Measurements from ENCODE around the gene DOK5.

DOK5 gene

DNA sequence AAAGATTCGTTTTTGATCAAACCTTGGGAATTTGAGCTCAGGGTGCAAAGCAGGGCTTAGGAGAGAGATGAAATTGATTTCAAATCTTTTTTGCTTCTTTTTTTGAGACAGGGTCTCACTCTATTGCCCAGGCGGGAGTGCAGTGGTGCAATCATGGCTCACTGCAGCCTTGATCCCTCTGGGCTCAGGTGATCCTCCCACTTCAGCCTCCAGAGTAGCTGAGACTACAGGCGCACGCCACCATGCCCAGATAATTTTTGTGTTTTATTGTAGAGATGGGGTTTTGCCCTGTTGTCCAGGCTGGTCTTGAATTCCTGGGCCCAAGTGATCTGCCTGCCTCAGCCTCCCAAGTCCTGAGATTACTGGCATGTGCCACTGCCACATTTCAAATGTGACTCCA is 58.7 kb downstream of the DOK5 start:
- no peaks in the 10 kb centered on the region for H3K36me3 ChIP-seq (ENCODE audit: insufficient read depth, low read length)
- no peak overlapping the region for H3K4me3 ChIP-seq (ENCODE audit: low read length)
- H3K4me1 ChIP-seq (ENCODE audit: insufficient read depth, low read length), result peaks cover 12% of the 10 kb centered on the region
- no peaks in the 10 kb centered on the region for H3K9me3 ChIP-seq (ENCODE audit: low read length)
- no peaks in the 10 kb centered on the region for H3K27me3 ChIP-seq (ENCODE audit: insufficient read depth, low read length)
- no peak overlapping the region for H2AFZ ChIP-seq (ENCODE audit: low read depth, low read length)

DNA sequence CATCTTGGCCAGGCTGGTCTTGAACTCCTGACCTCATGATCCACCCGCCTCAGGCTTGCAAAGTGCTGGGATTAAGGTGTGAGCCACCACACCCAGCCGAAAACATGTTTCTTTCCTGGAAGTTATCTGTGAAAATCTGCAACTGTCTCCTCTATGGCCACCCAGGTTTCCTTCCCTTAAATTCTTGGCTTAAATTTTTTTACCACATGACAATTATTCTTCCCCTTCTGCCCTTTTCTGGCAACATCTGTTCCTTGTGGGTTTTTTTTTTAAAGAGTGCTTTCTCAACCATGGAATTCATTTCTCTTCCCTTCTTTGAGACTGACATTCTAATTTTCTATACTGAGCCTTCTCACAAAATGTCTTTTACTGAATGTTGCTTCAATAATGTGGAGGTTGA is 59.6 kb downstream of the DOK5 start:
- Histone ChIP-seq H3K4me1 (ENCODE audit: insufficient read depth, low read length) (peaks cover 12% of the 10 kb centered on the region), H3K4me3 (ENCODE audit: low read length) (no peak overlapping the region), H2AFZ (ENCODE audit: low read depth, low read length) (no peak overlapping the region), H3K27me3 (ENCODE audit: insufficient read depth, low read length) (no peaks in the 10 kb centered on the region), H3K36me3 (ENCODE audit: insufficient read depth, low read length) (no peaks in the 10 kb centered on the region), H3K9me3 (ENCODE audit: low read length) (no peaks in the 10 kb centered on the region)

DNA sequence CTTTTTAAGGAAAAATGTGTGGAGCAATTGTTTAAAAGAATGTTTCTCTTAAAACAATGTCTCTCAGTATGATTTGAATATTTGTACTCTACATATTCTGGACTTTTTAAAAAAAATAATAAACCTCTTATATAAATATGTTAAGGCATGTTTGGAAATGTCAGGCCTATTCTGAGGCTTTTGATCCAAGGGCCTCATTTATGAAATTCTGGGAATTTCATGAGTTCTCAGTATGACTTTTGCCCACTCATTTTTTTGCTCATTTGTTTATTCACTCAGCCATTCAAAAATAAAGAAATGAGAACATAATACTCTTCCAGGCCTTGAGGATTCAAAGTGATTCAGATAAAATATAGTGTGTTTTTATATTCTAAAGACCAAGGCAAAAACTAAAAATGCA is 60.4 kb downstream of the DOK5 start:
- Histone ChIP-seq H2AFZ (ENCODE audit: low read depth, low read length) (no peak overlapping the region), H3K4me1 (ENCODE audit: insufficient read depth, low read length) (peaks cover 12% of the 10 kb centered on the region), H3K4me3 (ENCODE audit: low read length) (no peak overlapping the region), H3K27me3 (ENCODE audit: insufficient read depth, low read length) (no peaks in the 10 kb centered on the region), H3K36me3 (ENCODE audit: insufficient read depth, low read length) (no peaks in the 10 kb centered on the region), H3K9me3 (ENCODE audit: low read length) (no peaks in the 10 kb centered on the region)

DNA sequence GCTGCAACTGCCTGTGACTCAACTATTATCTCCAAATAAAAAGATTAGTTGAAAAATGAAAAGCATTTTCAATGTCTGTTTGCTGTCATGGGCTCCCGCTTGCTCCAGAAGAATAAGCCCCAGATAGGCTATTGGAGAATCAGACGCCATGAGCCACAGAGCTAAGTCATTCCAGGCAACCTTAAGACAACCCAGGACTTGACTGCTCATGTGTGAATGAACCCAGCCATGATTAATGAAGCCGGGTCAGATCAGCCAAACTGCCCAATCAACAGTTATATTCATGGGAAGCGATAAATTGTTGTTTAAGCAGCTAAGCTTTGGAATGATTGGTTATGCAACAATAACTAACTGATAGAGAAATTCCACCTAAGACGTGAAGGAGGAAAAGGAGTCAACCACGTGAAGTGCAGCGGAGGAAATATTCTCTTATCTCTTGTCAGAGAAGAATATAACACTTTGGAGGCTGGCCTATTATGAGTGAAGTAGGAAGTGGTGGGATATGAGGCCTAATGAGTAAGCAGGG is 64.2 kb downstream of the DOK5 start:
- H3K27me3 ChIP-seq (ENCODE audit: insufficient read depth, low read length), result no peaks in the 10 kb centered on the region
- H3K4me3 ChIP-seq (ENCODE audit: low read length), result no peak overlapping the region
- H3K36me3 ChIP-seq (ENCODE audit: insufficient read depth, low read length), result no peaks in the 10 kb centered on the region
- H2AFZ ChIP-seq (ENCODE audit: low read depth, low read length), result no peak overlapping the region
- peaks cover 12% of the 10 kb centered on the region for H3K4me1 ChIP-seq (ENCODE audit: insufficient read depth, low read length)
- no peaks in the 10 kb centered on the region for H3K9me3 ChIP-seq (ENCODE audit: low read length)

DNA sequence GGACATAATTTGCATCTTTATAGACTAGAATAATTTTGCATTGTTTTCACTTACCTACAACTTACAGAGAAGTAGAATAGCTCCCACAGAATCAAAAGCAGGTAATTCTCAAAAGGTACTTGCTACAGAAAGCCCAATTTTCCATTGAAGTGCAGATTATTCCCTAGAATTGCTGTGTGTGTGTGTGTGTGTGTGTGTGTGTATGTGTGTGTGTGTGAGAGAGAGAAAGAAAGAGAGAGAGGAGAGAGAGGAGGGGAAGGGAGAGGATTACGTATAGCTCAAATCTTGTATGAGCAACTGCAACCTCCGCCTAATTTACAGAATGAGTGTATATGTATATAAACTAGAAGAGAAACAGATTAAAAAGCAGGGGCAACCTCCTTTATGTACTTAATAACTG is 68.0 kb downstream of the DOK5 start:
- Histone ChIP-seq H3K4me3 (ENCODE audit: low read length) (no peak overlapping the region), H3K27me3 (ENCODE audit: insufficient read depth, low read length) (no peaks in the 10 kb centered on the region), H3K9me3 (ENCODE audit: low read length) (no peaks in the 10 kb centered on the region), H3K36me3 (ENCODE audit: insufficient read depth, low read length) (no peaks in the 10 kb centered on the region), H3K4me1 (ENCODE audit: insufficient read depth, low read length) (peaks cover 13% of the 10 kb centered on the region), H2AFZ (ENCODE audit: low read depth, low read length) (no peak overlapping the region)

DNA sequence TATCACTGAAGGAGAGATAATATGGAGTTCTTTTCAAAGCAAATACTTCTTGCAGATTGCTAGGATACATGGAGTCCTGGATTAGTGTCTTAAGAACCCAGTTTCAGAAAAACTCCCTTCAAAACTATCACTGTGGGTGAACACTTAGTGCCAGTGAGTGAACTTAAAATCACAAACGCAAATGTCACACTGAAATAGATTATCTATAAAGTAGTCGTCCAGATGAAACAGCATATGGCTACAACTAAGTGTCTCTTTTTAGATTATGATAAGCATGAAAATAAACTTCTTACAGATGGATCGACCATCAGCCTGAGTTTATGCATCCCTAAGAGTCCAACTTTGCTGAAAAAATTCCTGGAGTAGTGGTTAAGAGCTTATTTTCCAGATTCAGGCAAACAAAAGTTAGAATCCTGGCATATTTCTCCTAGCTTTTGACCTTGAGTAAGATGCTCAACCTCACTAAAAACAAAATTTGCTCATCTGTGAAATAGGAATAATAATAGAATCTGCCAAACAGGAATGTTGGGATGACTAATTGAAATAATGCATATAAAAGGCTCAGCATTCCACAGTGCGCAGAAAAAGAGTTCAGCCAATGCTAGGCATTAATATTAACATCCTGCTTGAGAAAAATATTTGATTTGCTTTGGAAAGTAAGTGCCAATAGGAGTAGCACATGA is 70.4 kb downstream of the DOK5 start:
- Histone ChIP-seq H3K36me3 (ENCODE audit: insufficient read depth, low read length) (no peaks in the 10 kb centered on the region), H3K4me3 (ENCODE audit: low read length) (no peak overlapping the region), H3K27me3 (ENCODE audit: insufficient read depth, low read length) (no peaks in the 10 kb centered on the region), H2AFZ (ENCODE audit: low read depth, low read length) (no peak overlapping the region), H3K9me3 (ENCODE audit: low read length) (no peaks in the 10 kb centered on the region), H3K4me1 (ENCODE audit: insufficient read depth, low read length) (peaks cover 22% of the 10 kb centered on the region)

DNA sequence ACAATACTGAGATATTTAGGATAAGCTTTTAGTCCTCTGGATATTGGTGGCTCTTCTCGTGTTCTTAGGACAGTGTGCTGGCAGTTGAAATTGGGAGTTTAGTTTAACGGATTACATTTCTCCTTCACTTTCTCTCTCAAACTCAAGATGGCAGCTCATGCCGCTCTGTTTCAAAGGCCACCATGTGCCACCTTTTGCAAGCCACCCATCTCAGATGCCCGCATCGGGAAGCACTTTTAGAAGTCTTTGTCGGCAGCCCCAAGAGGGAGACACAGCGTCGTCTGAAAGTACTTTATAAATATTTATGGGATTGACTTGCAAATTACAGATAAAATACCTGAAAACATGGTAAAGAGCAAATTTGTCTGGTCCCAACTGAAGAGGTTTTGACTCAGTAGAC is 73.5 kb downstream of the DOK5 start:
- H3K36me3 ChIP-seq (ENCODE audit: insufficient read depth, low read length), result no peaks in the 10 kb centered on the region
- peaks cover 22% of the 10 kb centered on the region for H3K4me1 ChIP-seq (ENCODE audit: insufficient read depth, low read length)
- H3K9me3 ChIP-seq (ENCODE audit: low read length), result no peaks in the 10 kb centered on the region
- no peaks in the 10 kb centered on the region for H3K27me3 ChIP-seq (ENCODE audit: insufficient read depth, low read length)
- no peak overlapping the region for H2AFZ ChIP-seq (ENCODE audit: low read depth, low read length)
- no peak overlapping the region for H3K4me3 ChIP-seq (ENCODE audit: low read length)

DNA sequence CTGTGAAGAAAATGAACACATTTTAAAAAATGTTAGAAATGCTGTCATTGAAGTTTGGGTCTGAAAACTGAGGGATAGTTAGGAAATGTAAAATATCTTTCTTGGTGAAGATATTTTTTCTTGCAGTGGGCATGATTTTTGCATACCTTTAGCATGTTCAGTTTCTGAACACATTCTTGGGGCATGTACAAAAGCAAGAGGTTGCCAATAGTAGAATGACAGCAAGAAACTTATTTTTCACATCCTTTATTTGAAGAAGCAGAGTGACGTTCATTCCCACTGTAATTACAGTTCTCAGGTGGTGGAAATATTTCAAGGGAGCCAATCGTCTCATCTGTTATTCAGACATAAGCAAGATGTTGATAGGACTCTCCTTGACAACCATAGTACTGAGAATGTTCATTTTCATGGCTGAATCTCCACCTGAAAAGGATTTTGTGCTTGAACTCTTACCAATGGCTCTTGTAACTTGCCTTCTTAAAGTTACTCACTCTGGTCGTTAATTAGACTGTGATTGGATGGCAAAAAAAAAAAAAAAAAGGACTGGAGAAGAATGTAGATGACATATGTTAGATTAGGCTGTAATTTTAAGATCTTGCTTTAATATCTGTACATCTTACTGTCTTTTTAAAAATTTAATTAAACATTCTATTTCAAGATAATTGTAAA is 74.4 kb downstream of the DOK5 start:
- Histone ChIP-seq H3K4me1 (ENCODE audit: insufficient read depth, low read length) (peaks cover 22% of the 10 kb centered on the region), H3K9me3 (ENCODE audit: low read length) (no peaks in the 10 kb centered on the region), H3K36me3 (ENCODE audit: insufficient read depth, low read length) (no peaks in the 10 kb centered on the region), H3K4me3 (ENCODE audit: low read length) (no peak overlapping the region), H2AFZ (ENCODE audit: low read depth, low read length) (no peak overlapping the region), H3K27me3 (ENCODE audit: insufficient read depth, low read length) (no peaks in the 10 kb centered on the region)

DNA sequence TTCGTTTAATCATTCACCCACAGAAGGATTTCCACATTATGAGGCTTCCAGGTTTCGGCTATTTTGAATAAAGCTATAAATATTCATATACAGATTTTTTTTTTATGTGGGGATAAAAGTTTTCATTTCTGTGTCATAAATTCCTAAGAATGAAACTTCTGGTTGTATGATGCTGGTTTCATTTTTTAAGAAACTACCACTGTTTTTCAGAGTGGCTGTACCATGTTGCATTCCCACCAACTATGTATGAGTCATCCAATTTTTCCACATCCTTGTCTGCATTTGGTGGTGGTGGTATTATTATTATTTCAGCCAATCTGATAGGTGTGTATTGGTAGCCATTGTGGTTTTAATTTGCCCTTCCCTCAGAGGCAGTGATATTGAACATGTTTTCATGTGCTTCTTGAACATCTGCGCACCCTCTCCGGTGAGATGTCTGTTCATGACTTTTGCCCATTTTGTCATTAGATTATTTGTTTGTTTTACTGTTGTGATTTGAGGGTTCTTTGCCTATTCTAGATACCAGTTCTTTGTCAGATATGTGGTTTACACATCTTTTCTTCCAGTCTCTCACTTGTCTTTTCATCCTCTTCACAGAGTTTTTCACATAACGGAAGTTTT is 75.5 kb downstream of the DOK5 start:
- H3K9me3 ChIP-seq (ENCODE audit: low read length), result no peaks in the 10 kb centered on the region
- H3K27me3 ChIP-seq (ENCODE audit: insufficient read depth, low read length), result no peaks in the 10 kb centered on the region
- H3K4me1 ChIP-seq (ENCODE audit: insufficient read depth, low read length), result peaks cover 11% of the 10 kb centered on the region
- H2AFZ ChIP-seq (ENCODE audit: low read depth, low read length), result no peak overlapping the region
- H3K36me3 ChIP-seq (ENCODE audit: insufficient read depth, low read length), result no peaks in the 10 kb centered on the region
- H3K4me3 ChIP-seq (ENCODE audit: low read length), result no peak overlapping the region

DNA sequence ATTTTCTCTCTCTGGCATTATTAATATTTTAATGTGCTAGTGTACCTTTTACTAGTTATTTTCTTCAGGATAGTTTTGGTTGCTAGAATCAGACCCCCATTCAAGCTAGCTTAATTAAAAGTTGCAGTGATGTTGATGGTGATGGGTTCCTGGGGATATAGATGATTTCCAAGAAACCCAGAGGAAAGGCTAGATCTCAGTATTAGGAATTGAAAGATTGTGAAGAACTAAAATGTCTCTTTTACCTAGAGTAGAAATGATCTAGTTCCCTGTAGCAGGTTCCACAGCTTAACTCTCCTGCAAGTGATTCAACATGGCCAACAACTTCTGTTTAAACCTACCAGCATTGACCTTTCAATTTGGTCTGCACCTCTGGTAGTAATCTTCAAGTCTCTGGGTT is 78.6 kb downstream of the DOK5 start:
- Histone ChIP-seq H3K4me3 (ENCODE audit: low read length) (no peak overlapping the region), H3K4me1 (ENCODE audit: insufficient read depth, low read length) (peaks cover 8% of the 10 kb centered on the region), H3K36me3 (ENCODE audit: insufficient read depth, low read length) (no peaks in the 10 kb centered on the region), H3K9me3 (ENCODE audit: low read length) (peaks cover 1% of the 10 kb centered on the region), H3K27me3 (ENCODE audit: insufficient read depth, low read length) (no peaks in the 10 kb centered on the region), H2AFZ (ENCODE audit: low read depth, low read length) (no peak overlapping the region)

DNA sequence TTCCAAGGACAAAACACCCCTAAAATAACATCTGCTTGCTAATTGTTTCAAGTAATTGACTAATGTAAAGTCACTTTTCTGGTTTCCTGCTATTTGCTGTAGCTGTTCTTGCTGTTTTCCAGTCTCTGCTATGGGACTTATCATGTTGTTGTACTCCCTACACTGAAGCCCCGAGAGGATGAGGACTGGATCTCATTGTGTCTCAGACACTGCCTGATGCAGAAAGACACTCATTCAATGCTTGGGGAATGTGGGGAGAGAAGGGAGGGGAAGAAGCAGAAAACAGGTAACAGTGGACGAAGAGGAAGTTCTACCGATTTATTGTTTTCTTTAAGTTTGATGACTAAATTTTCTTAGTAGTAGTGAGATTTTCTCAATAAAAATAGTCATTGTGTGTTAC is 79.8 kb downstream of the DOK5 start:
- Histone ChIP-seq H3K27me3 (ENCODE audit: insufficient read depth, low read length) (no peaks in the 10 kb centered on the region), H3K36me3 (ENCODE audit: insufficient read depth, low read length) (no peaks in the 10 kb centered on the region), H3K4me3 (ENCODE audit: low read length) (no peak overlapping the region), H3K9me3 (ENCODE audit: low read length) (peaks cover 1% of the 10 kb centered on the region), H2AFZ (ENCODE audit: low read depth, low read length) (no peak overlapping the region), H3K4me1 (ENCODE audit: insufficient read depth, low read length) (peaks cover 3% of the 10 kb centered on the region)

DNA sequence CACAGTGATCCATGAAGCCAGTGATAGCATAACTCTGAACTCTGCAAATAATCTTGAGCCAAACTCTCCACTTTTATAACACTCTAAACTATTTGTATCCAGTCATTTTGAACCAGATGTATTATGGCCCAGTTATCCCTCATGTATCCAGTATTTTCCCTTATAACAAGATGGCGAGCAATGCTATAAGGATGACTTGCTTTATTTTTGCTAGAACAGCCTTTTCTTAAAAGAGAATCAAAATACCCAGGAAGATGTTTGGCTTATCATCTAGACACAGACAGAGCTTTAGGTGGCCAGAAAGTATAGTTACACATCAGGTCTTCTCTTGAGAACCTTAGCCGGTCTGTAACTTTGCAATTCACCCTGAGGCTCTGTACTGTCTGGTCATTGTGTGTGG is 81.0 kb downstream of the DOK5 start:
- Histone ChIP-seq H2AFZ (ENCODE audit: low read depth, low read length) (no peak overlapping the region), H3K4me3 (ENCODE audit: low read length) (no peak overlapping the region), H3K4me1 (ENCODE audit: insufficient read depth, low read length) (no peaks in the 10 kb centered on the region), H3K9me3 (ENCODE audit: low read length) (peaks cover 1% of the 10 kb centered on the region), H3K36me3 (ENCODE audit: insufficient read depth, low read length) (no peaks in the 10 kb centered on the region), H3K27me3 (ENCODE audit: insufficient read depth, low read length) (no peaks in the 10 kb centered on the region)

DNA sequence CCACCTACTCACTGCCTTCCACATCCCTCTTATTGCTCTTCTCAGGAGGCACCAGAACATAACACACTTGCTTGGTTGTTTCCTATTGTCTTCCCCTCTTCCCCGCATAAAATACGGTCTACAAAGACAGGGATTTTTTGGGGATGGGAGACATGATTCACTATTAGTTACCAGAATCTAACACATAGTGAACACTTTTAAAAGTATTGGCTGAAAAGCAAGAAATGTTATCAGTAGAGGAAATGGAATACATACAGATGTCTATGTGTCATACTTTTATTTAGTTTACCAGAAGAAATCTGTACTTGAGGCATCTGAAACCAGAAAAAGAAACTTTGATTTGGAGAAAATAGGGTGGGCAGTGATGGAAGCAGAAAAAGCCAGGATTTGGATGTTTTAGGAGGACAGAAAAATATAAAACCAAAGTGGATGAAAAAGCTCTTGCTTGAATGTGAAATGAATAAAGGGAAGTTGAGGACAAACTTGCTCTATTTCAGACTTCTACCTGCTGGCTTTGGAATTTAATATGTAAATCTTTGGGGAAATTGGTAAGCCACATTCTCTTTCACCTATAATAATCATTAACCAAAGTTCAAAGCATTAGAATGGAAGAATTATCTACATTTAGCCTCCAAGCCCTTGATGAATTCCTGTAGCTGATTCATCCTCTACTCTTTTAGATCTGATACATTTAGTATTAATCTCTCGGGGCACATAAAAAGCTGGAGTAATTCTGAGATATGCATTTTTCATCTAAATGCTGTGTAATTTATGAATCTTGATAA is 82.6 kb downstream of the DOK5 start:
- H2AFZ ChIP-seq (ENCODE audit: low read depth, low read length), result no peak overlapping the region
- no peak overlapping the region for H3K4me3 ChIP-seq (ENCODE audit: low read length)
- no peaks in the 10 kb centered on the region for H3K36me3 ChIP-seq (ENCODE audit: insufficient read depth, low read length)
- peaks cover 1% of the 10 kb centered on the region for H3K9me3 ChIP-seq (ENCODE audit: low read length)
- H3K4me1 ChIP-seq (ENCODE audit: insufficient read depth, low read length), result no peaks in the 10 kb centered on the region
- no peaks in the 10 kb centered on the region for H3K27me3 ChIP-seq (ENCODE audit: insufficient read depth, low read length)
